Peyer's patch (tissue), 4 donors: ENCODE measurements around the gene POMT2.

ENCODE experiments used
- POLR2A ChIP-seq, 2 donors: fragments of 450-650 bp; IDR thresholded peaks; one replicate each; pipeline ENCODE4 v1.5.1; 2017; ENCODE audit warnings: antibody characterized with exemption in 2 of 2, mild to moderate bottlenecking in 2 of 2, moderate library complexity in 2 of 2
- TF ChIP-seq, protein P1 (sequence below), 6 experiments: fragments of 450-650 bp in 4 of 6; fragments of 200-600 bp in 2 of 6; sonication (generic) in 1 of 6; IDR thresholded peaks; one replicate each; pipeline ENCODE4 v1.5.1; 2017 to 2019; ENCODE audit warnings: antibody characterized with exemption in 6 of 6, mild to moderate bottlenecking in 3 of 6, moderate library complexity in 1 of 6

DNA sequence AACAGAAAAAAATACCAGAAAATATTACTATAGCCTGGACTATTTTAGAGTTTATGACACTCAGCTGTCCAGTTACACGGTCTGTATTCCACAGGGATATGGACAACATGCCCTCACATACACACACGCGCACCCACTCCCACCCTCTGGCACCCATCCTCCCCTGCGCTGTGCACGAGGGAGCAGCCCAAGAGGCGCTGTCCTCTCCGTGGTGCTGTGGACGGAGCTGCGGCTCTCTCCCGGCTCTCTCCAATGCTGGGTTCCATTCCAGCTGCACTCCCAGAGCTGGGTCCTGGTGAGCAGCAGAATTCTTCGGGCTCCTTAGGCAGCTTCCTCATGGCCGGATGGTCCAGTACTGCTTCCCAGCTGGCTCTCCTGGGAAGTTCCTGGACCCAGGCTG is 43.7 kb downstream of the POMT2 start:
- TF ChIP-seq POLR2A (IDR thresholded peaks at IDR 0.05) = no peak
- TF ChIP-seq, protein P1, sequence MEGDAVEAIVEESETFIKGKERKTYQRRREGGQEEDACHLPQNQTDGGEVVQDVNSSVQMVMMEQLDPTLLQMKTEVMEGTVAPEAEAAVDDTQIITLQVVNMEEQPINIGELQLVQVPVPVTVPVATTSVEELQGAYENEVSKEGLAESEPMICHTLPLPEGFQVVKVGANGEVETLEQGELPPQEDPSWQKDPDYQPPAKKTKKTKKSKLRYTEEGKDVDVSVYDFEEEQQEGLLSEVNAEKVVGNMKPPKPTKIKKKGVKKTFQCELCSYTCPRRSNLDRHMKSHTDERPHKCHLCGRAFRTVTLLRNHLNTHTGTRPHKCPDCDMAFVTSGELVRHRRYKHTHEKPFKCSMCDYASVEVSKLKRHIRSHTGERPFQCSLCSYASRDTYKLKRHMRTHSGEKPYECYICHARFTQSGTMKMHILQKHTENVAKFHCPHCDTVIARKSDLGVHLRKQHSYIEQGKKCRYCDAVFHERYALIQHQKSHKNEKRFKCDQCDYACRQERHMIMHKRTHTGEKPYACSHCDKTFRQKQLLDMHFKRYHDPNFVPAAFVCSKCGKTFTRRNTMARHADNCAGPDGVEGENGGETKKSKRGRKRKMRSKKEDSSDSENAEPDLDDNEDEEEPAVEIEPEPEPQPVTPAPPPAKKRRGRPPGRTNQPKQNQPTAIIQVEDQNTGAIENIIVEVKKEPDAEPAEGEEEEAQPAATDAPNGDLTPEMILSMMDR (IDR thresholded peaks at IDR 0.05) = no peak
